ENCODE measurements around the gene IQSEC1.
A peak's percentile ranks its signal among the peaks of the same experiment; 100 is the strongest.

The IQSEC1 gene

GRCh38 chr3:13002398-13003124, 70.7 kb downstream of the IQSEC1 start:
- Histone ChIP-seq H3K9ac (ENCODE audit: low read length in 5 of 5) (no peak overlapping the region), H3K27ac (ENCODE audit: low read depth, low read length) (no peak overlapping the region), H3K27me3 (ENCODE audit: control insufficient read depth in 5 of 5, insufficient read depth in 4 of 5, low read length in 5 of 5) (no peaks in the 10 kb centered on the region), H3K9me3 (ENCODE audit: control insufficient read depth in 5 of 5, low read length in 5 of 5) (no peaks in the 10 kb centered on the region), H3K4me1 (ENCODE audit: control insufficient read depth in 5 of 5, insufficient read depth in 5 of 5, low read length in 5 of 5) (peaks cover 0 to 50% (median 26%) of the 10 kb centered on the region in 5 donors), H3K36me3 (ENCODE audit: control insufficient read depth in 5 of 5, insufficient read depth in 5 of 5, low read length in 5 of 5) (peaks cover 0 to 8% (median 0%) of the 10 kb centered on the region in 5 donors), H3K4me3 (ENCODE audit: low read depth in 1 of 5, low read length in 5 of 5) (no peak overlapping the region)

DNA sequence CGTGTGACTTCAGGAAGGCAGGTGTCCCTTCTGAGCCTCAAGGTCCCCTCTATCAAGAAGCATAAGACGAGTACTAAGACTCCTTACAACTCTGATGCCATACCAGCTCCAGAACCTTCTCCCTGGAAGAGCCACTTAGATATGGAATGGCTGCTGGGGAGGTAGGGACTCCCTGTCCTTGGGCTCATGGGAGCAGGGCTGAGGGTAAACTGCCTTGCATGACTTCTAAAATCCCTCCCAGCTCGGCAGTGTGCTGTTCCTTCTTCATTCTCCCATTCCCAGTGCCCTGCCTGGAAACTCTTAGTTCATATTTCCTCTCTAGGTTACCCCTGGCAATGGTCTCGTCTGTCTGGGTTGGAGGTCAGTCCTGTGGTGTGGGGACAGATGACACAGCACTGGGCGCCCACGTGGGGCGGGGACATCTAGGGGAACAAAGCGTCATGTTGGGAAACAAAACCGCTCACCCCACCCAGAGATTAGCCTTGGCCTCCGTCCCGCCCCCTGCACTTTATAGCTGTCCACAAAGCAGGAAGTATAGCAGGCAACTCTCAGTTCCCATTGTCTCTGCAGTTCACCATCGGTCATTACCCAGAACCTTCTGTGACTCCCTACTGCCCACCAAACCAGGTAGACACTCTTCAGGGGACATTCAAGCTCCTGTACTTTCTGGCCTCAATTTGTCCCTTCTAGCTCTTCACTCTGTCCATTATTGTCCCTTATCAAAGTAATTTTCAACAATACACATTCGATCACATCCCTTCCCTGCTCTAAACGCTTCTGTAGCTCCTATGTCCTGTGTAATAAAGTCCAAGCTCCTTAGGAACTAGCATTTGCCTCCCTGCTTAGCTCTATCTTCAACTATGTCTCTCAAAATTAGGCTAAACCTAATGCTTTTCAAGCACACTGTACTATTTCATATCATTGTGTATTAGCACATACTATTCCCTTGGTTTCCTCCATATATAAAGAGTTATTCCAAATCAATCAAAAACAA, 73.8 kb downstream of the IQSEC1 start:
- peak overlapping the region in 2 of 5 donors; percentile 9 to 23 for H3K4me3 ChIP-seq (ENCODE audit: low read depth in 1 of 5, low read length in 5 of 5)
- H3K9me3 ChIP-seq (ENCODE audit: control insufficient read depth in 5 of 5, low read length in 5 of 5) = no peaks in the 10 kb centered on the region
- H3K9ac ChIP-seq (ENCODE audit: low read length in 5 of 5) = peak overlapping the region in 4 of 5 donors; percentile 46 to 85 (median 61)
- peaks cover 0 to 31% (median 23%) of the 10 kb centered on the region in 5 donors for H3K4me1 ChIP-seq (ENCODE audit: control insufficient read depth in 5 of 5, insufficient read depth in 5 of 5, low read length in 5 of 5)
- peaks cover 0 to 8% (median 0%) of the 10 kb centered on the region in 5 donors for H3K36me3 ChIP-seq (ENCODE audit: control insufficient read depth in 5 of 5, insufficient read depth in 5 of 5, low read length in 5 of 5)
- no peaks in the 10 kb centered on the region for H3K27me3 ChIP-seq (ENCODE audit: control insufficient read depth in 5 of 5, insufficient read depth in 4 of 5, low read length in 5 of 5)
- H3K27ac ChIP-seq (ENCODE audit: low read depth, low read length) = peak overlapping the region; percentile 86

GRCh38 chr3:12998648-12999047, 74.6 kb downstream of the IQSEC1 start:
- peaks cover 0 to 8% (median 0%) of the 10 kb centered on the region in 5 donors for H3K36me3 ChIP-seq (ENCODE audit: control insufficient read depth in 5 of 5, insufficient read depth in 5 of 5, low read length in 5 of 5)
- H3K27ac ChIP-seq (ENCODE audit: low read depth, low read length) = peak overlapping the region; percentile 86
- H3K4me3 ChIP-seq (ENCODE audit: low read depth in 1 of 5, low read length in 5 of 5) = peak overlapping the region in 1 of 5 donors; percentile 23
- H3K9ac ChIP-seq (ENCODE audit: low read length in 5 of 5) = peak overlapping the region in 3 of 5 donors; percentile 52 to 85 (median 70)
- no peaks in the 10 kb centered on the region for H3K9me3 ChIP-seq (ENCODE audit: control insufficient read depth in 5 of 5, low read length in 5 of 5)
- no peaks in the 10 kb centered on the region for H3K27me3 ChIP-seq (ENCODE audit: control insufficient read depth in 5 of 5, insufficient read depth in 4 of 5, low read length in 5 of 5)
- H3K4me1 ChIP-seq (ENCODE audit: control insufficient read depth in 5 of 5, insufficient read depth in 5 of 5, low read length in 5 of 5) = peaks cover 0 to 31% (median 26%) of the 10 kb centered on the region in 5 donors

DNA sequence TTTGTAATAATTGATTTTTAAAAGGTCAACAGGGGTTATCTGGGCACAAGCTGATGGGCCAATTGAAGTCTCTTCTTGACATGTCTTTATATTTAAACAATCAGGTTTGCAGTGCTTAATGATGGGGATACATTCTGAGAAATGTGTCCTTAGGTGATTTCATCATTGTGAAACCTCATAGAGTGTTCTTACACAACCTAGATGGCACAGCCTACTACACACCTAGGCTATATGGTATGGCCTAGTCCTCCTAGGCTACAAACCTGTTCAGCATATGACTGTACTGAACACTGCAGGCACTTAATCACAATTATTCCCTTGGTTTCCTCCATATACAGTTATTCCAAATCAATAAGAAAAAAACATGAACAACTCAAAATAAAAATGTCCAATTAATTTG, 75.8 kb downstream of the IQSEC1 start:
- Histone ChIP-seq H3K36me3 (ENCODE audit: control insufficient read depth in 5 of 5, insufficient read depth in 5 of 5, low read length in 5 of 5) (peaks cover 0 to 8% (median 0%) of the 10 kb centered on the region in 5 donors), H3K4me3 (ENCODE audit: low read depth in 1 of 5, low read length in 5 of 5) (no peak overlapping the region), H3K9ac (ENCODE audit: low read length in 5 of 5) (no peak overlapping the region), H3K4me1 (ENCODE audit: control insufficient read depth in 5 of 5, insufficient read depth in 5 of 5, low read length in 5 of 5) (peaks cover 0 to 40% (median 34%) of the 10 kb centered on the region in 5 donors), H3K27ac (ENCODE audit: low read depth, low read length) (no peak overlapping the region), H3K27me3 (ENCODE audit: control insufficient read depth in 5 of 5, insufficient read depth in 4 of 5, low read length in 5 of 5) (no peaks in the 10 kb centered on the region), H3K9me3 (ENCODE audit: control insufficient read depth in 5 of 5, low read length in 5 of 5) (no peaks in the 10 kb centered on the region)

GRCh38 chr3:12996181-12996506, 77.1 kb downstream of the IQSEC1 start:
- Histone ChIP-seq H3K27me3 (ENCODE audit: control insufficient read depth in 5 of 5, insufficient read depth in 4 of 5, low read length in 5 of 5) (no peaks in the 10 kb centered on the region), H3K36me3 (ENCODE audit: control insufficient read depth in 5 of 5, insufficient read depth in 5 of 5, low read length in 5 of 5) (peaks cover 0 to 4% (median 0%) of the 10 kb centered on the region in 5 donors), H3K9me3 (ENCODE audit: control insufficient read depth in 5 of 5, low read length in 5 of 5) (no peaks in the 10 kb centered on the region), H3K27ac (ENCODE audit: low read depth, low read length) (no peak overlapping the region), H3K4me3 (ENCODE audit: low read depth in 1 of 5, low read length in 5 of 5) (no peak overlapping the region), H3K4me1 (ENCODE audit: control insufficient read depth in 5 of 5, insufficient read depth in 5 of 5, low read length in 5 of 5) (peaks cover 0 to 40% (median 34%) of the 10 kb centered on the region in 5 donors), H3K9ac (ENCODE audit: low read length in 5 of 5) (no peak overlapping the region)

- Histone ChIP-seq H3K4me3 (ENCODE audit: low read depth in 1 of 5, low read length in 5 of 5) (peak overlapping the region in 3 of 5 donors; percentile 36 to 93 (median 88)), H3K27me3 (ENCODE audit: control insufficient read depth in 5 of 5, insufficient read depth in 4 of 5, low read length in 5 of 5) (no peaks in the 10 kb centered on the region), H3K4me1 (ENCODE audit: control insufficient read depth in 5 of 5, insufficient read depth in 5 of 5, low read length in 5 of 5) (peaks cover 0 to 40% (median 34%) of the 10 kb centered on the region in 5 donors), H3K9me3 (ENCODE audit: control insufficient read depth in 5 of 5, low read length in 5 of 5) (no peaks in the 10 kb centered on the region), H3K36me3 (ENCODE audit: control insufficient read depth in 5 of 5, insufficient read depth in 5 of 5, low read length in 5 of 5) (peaks cover 0 to 2% (median 0%) of the 10 kb centered on the region in 5 donors), H3K9ac (ENCODE audit: low read length in 5 of 5) (peak overlapping the region in 4 of 5 donors; percentile 34 to 84 (median 56)), H3K27ac (ENCODE audit: low read depth, low read length) (peak overlapping the region; percentile 64)
Measured at GRCh38 chr3:12995389-12996180, 77.6 kb downstream of the IQSEC1 start.

- Histone ChIP-seq H3K27me3 (ENCODE audit: control insufficient read depth in 5 of 5, insufficient read depth in 4 of 5, low read length in 5 of 5) (no peaks in the 10 kb centered on the region), H3K9me3 (ENCODE audit: control insufficient read depth in 5 of 5, low read length in 5 of 5) (no peaks in the 10 kb centered on the region), H3K9ac (ENCODE audit: low read length in 5 of 5) (peak overlapping the region in 4 of 5 donors; percentile 52 to 84 (median 82)), H3K36me3 (ENCODE audit: control insufficient read depth in 5 of 5, insufficient read depth in 5 of 5, low read length in 5 of 5) (no peaks in the 10 kb centered on the region), H3K27ac (ENCODE audit: low read depth, low read length) (peak overlapping the region; percentile 64), H3K4me3 (ENCODE audit: low read depth in 1 of 5, low read length in 5 of 5) (peak overlapping the region; percentile 59 to 93 (median 87)), H3K4me1 (ENCODE audit: control insufficient read depth in 5 of 5, insufficient read depth in 5 of 5, low read length in 5 of 5) (peaks cover 0 to 46% (median 33%) of the 10 kb centered on the region in 5 donors)
Measured at GRCh38 chr3:12994607-12995388, 78.4 kb downstream of the IQSEC1 start.

DNA sequence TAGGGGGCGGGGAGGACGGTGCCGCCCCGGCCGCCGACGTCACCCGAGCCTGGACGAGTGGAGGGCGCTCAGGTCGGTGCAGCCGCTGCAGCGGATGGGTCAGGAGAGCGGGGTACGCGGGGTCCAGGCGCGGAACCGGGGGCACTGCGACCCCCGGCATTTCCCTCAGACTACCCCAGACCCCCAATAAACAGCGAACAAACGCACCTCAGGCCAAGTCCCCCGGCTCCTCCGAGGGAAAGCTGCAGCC, 78.9 kb downstream of the IQSEC1 start:
- Histone ChIP-seq H3K4me3 (ENCODE audit: low read depth in 1 of 5, low read length in 5 of 5) (peak overlapping the region; percentile 59 to 93 (median 87)), H3K27me3 (ENCODE audit: control insufficient read depth in 5 of 5, insufficient read depth in 4 of 5, low read length in 5 of 5) (no peaks in the 10 kb centered on the region), H3K9ac (ENCODE audit: low read length in 5 of 5) (peak overlapping the region in 4 of 5 donors; percentile 52 to 84 (median 82)), H3K36me3 (ENCODE audit: control insufficient read depth in 5 of 5, insufficient read depth in 5 of 5, low read length in 5 of 5) (no peaks in the 10 kb centered on the region), H3K4me1 (ENCODE audit: control insufficient read depth in 5 of 5, insufficient read depth in 5 of 5, low read length in 5 of 5) (peaks cover 0 to 41% (median 28%) of the 10 kb centered on the region in 5 donors), H3K9me3 (ENCODE audit: control insufficient read depth in 5 of 5, low read length in 5 of 5) (no peaks in the 10 kb centered on the region), H3K27ac (ENCODE audit: low read depth, low read length) (peak overlapping the region; percentile 64)
